A549 treated with DMSO at 1 μM for 4 hours (cell line): ENCODE data around the gene CGB8. TPM values are rescaled to one million over a fixed set of nuclear protein-coding genes. Genes with fewer than 3 reads are reported as not detected.

ENCODE experiments used
- total RNA-seq: library from RNA; stranded (reverse); fragments of 200-300 nt; extraction: Qiagen RNA extraction; gene quantifications from 5 replicates; pipeline ENCODE4 v1.2.3, GENCODE V29; 2022; ENCODE audit warnings: low read depth

The CGB8 gene
- 3.5 to 6.0 TPM (median 4.8 TPM) in 5 replicates for total RNA-seq

GRCh38 chr19:49049011-49049410 is at the start of gene CGB8:
Gene CGB8, minus strand, starts transcription at chr19:49049111. Its CDS starts 372 bp downstream, at chr19:49048739.

GRCh38 chr19:49085020-49085867 is 36.3 kb upstream of the CGB8 start, which contains the start of gene SNRNP70:
Gene SNRNP70, plus strand, starts transcription at chr19:49085451. Its CDS starts 964 bp downstream, at chr19:49086415.

GRCh38 chr19:49064768-49065611 is 16.1 kb upstream of the CGB8 start, which contains the start of gene NTF4:
Gene NTF4, minus strand, starts transcription at chr19:49064818. Its CDS starts 2,821 bp downstream, at chr19:49061997.

GRCh38 chr19:49057636-49058234 is 8.8 kb upstream of the CGB8 start, which contains the start of gene CGB7:
Gene CGB7, minus strand, starts transcription at chr19:49057749. Its CDS starts 2,374 bp downstream, at chr19:49055375.

GRCh38 chr19:49043548-49043947 is 5.4 kb downstream of the CGB8 start, which contains the start of gene CGB5:
Gene CGB5, plus strand, starts transcription at chr19:49043848. Its CDS starts 362 bp downstream, at chr19:49044210.

GRCh38 chr19:49036815-49037214 is 12.1 kb downstream of the CGB8 start, which contains the start of gene CGB1:
Gene CGB1, minus strand, starts transcription at chr19:49036895. Its CDS starts 184 bp downstream, at chr19:49036711.

GRCh38 chr19:49031642-49032301 is 17.1 kb downstream of the CGB8 start, which contains the start of gene CGB2:
Gene CGB2, plus strand, starts transcription at chr19:49031890. Its CDS starts 206 bp downstream, at chr19:49032096.

GRCh38 chr19:49024233-49024632 is 24.7 kb downstream of the CGB8 start, which contains the start of gene CGB3:
Gene CGB3, minus strand, starts transcription at chr19:49024333. Its CDS starts 362 bp downstream, at chr19:49023971.

GRCh38 chr19:49017041-49017665 is 31.8 kb downstream of the CGB8 start, which contains the start of gene LHB:
Gene LHB, minus strand, starts transcription at chr19:49017091. Its CDS starts 10 bp downstream, at chr19:49017081.

Other genes starting within 250 kb of the CGB8 start
- gene BCAT2, start 238.1 kb downstream of the CGB8 start, total RNA-seq = 52.3 to 64.8 TPM (median 56.8 TPM) in 5 replicates
- gene HSD17B14, start 212.6 kb downstream of the CGB8 start, total RNA-seq = 12.2 to 15.1 TPM (median 14.1 TPM) in 5 replicates
- gene PLEKHA4, start 180.5 kb downstream of the CGB8 start, total RNA-seq = 1.7 to 2.7 TPM (median 1.9 TPM) in 5 replicates
- gene PPP1R15A, start 176.7 kb downstream of the CGB8 start, total RNA-seq = 91.5 to 154 TPM (median 107 TPM) in 5 replicates
- gene TULP2, start 150.4 kb downstream of the CGB8 start, total RNA-seq = not detected in 5 replicates
- gene NUCB1, start 148.8 kb downstream of the CGB8 start, total RNA-seq = 190 to 222 TPM (median 195 TPM) in 5 replicates
- 0.91 to 1.8 TPM (median 1.7 TPM) in 5 replicates for gene DHDH, start 115.4 kb downstream of the CGB8 start, total RNA-seq
- 289 to 376 TPM (median 349 TPM) in 5 replicates for gene BAX, start 94.2 kb downstream of the CGB8 start, total RNA-seq
- gene FTL, start 83.8 kb downstream of the CGB8 start, total RNA-seq = 18,257 to 24,972 TPM (median 19,327 TPM) in 5 replicates
- gene GYS1, start 55.8 kb downstream of the CGB8 start, total RNA-seq = 18.8 to 22.5 TPM (median 20.3 TPM) in 5 replicates
- 204 to 252 TPM (median 242 TPM) in 5 replicates for gene RUVBL2, start 55.2 kb downstream of the CGB8 start, total RNA-seq
- not detected in 5 replicates for gene LHB, start 32.0 kb downstream of the CGB8 start, total RNA-seq
- gene CGB3, start 24.8 kb downstream of the CGB8 start, total RNA-seq = 0.14 to 0.47 TPM (median 0.38 TPM) in 4 of 5 replicates, not detected in the other
- gene CGB2, start 17.2 kb downstream of the CGB8 start, total RNA-seq = 0.22 to 0.41 TPM (median 0.35 TPM) in 3 of 5 replicates, not detected in the others
- gene CGB1, start 12.2 kb downstream of the CGB8 start, total RNA-seq = not detected in 5 replicates
- 1.0 to 1.6 TPM (median 1.4 TPM) in 5 replicates for gene CGB5, start 5.3 kb downstream of the CGB8 start, total RNA-seq
- gene CGB7, start 8.6 kb upstream of the CGB8 start, total RNA-seq = 0.35 to 0.92 TPM (median 0.45 TPM) in 5 replicates
- 0.37 to 0.85 TPM (median 0.52 TPM) in 5 replicates for gene NTF4, start 15.7 kb upstream of the CGB8 start, total RNA-seq
- gene KCNA7, start 23.6 kb upstream of the CGB8 start, total RNA-seq = not detected in 5 replicates
- gene SNRNP70, start 36.3 kb upstream of the CGB8 start, total RNA-seq = 283 to 359 TPM (median 313 TPM) in 5 replicates
- 4.9 to 7.1 TPM (median 5.6 TPM) in 5 replicates for gene LIN7B, start 65.3 kb upstream of the CGB8 start, total RNA-seq
- 1.3 to 2.2 TPM (median 2.0 TPM) in 5 replicates for gene C19orf73, start 70.0 kb upstream of the CGB8 start, total RNA-seq
- 6.5 to 8.7 TPM (median 7.2 TPM) in 5 replicates for gene PPFIA3, start 70.4 kb upstream of the CGB8 start, total RNA-seq
- gene HRC, start 106.3 kb upstream of the CGB8 start, total RNA-seq = 0.03 TPM in 1 of 5 replicates, not detected in the others
- 7.3 to 8.9 TPM (median 8.6 TPM) in 5 replicates for gene TRPM4, start 108.7 kb upstream of the CGB8 start, total RNA-seq